Measurements from ENCODE around the gene CLDN9. TPM values are rescaled to one million over a fixed set of nuclear protein-coding genes. Genes with fewer than 3 reads are reported as not detected.

Gene CLDN9
- total RNA-seq, 1 donor from 2014 or later = 0.39 TPM

DNA sequence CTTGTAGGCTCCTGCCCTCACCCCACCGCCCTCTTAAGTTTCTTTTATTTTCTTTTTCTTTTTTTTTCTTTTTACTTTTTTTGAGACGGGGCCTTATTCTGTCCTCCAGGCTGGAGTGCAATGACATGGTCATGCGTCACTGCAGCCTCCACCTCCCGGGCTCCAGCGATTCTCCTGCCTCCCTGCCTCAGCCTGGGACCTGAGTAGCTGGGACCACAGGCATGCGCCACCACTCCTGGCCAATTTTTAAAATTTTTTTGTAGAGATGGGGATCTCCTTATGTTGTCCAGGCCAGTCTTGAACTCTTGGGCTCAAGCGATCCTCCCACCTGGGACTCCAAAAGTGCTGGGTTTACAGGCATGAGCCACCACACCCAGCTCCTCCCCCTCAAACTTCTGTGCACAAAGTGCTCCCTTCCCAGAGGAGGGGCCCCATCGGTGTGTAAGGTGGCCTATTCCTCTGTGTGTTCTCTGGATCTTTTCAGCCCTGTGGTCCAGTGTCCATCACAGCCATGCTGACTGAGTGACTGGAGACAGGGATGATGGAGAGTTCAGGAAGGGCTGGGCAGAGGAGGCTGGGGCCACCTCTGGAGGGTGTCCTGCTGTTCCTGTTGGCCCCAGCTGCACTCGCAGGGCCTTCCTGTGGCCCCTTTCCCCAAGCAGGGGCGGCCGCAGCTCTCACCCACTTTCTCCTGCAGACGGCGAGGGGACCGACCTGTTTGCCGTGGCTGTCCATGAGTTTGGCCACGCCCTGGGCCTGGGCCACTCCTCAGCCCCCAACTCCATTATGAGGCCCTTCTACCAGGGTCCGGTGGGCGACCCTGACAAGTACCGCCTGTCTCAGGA lies 43.8 kb downstream of the CLDN9 start:
- no peak for DNase-seq
- H3K36me3 Mint-ChIP-seq (ENCODE audit: unreplicated experiment) = no peaks in the 10 kb centered on the region
- H3K27me3 Mint-ChIP-seq (ENCODE audit: unreplicated experiment) = peaks cover 7% of the 10 kb centered on the region
- no peak overlapping the region for H3K4me3 Mint-ChIP-seq (ENCODE audit: unreplicated experiment)
- TF ChIP-seq, protein P1, sequence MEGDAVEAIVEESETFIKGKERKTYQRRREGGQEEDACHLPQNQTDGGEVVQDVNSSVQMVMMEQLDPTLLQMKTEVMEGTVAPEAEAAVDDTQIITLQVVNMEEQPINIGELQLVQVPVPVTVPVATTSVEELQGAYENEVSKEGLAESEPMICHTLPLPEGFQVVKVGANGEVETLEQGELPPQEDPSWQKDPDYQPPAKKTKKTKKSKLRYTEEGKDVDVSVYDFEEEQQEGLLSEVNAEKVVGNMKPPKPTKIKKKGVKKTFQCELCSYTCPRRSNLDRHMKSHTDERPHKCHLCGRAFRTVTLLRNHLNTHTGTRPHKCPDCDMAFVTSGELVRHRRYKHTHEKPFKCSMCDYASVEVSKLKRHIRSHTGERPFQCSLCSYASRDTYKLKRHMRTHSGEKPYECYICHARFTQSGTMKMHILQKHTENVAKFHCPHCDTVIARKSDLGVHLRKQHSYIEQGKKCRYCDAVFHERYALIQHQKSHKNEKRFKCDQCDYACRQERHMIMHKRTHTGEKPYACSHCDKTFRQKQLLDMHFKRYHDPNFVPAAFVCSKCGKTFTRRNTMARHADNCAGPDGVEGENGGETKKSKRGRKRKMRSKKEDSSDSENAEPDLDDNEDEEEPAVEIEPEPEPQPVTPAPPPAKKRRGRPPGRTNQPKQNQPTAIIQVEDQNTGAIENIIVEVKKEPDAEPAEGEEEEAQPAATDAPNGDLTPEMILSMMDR (IDR thresholded peaks at IDR 0.05; ENCODE audit: partially characterized antibody, unreplicated experiment) = no peak
- no peak overlapping the region for H3K27ac Mint-ChIP-seq (ENCODE audit: unreplicated experiment)
- H3K9me3 Mint-ChIP-seq (ENCODE audit: unreplicated experiment) = peaks cover 3% of the 10 kb centered on the region
- H3K4me1 Mint-ChIP-seq (ENCODE audit: low read depth, unreplicated experiment) = no peaks in the 10 kb centered on the region

DNA sequence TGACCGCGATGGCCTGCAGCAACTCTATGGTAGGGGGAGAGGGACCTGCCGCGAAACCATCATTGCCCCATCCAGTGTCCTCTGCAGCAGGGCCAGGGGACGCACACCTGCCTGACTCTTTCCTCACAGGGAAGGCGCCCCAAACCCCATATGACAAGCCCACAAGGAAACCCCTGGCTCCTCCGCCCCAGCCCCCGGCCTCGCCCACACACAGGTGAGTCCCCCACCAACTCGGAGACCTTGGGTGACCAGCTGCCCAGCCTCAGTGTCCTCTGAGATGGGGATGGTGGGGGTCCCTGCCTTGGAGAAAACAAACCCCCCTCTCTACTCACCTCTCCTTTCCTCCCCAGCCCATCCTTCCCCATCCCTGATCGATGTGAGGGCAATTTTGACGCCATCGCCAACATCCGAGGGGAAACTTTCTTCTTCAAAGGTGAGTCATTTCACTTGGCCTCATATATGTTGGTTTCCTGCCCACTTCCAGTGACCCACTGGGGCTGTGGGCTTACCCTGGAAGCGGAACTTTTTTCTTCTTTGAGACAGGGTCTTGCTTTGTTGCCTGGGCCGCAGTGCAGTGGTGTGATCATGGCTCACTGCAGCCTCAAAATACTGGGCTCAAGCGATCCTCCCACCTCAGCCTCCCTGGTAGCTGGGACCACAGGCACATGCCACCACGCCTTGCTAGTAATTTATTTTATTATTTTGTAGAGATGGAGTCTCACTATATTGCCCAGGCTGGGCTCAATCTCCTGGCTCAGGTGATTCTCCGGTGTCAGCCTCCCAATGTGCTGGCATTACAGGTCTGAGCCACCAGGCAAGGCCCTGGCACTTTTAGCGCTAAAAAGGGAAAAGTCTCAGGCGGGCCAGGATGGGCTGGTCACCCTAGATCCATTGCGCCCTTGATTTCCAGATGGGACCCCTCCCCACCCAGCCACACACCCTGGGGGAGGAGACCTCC lies 44.7 kb downstream of the CLDN9 start:
- Mint-ChIP-seq H3K27ac (ENCODE audit: unreplicated experiment) (no peak overlapping the region), H3K4me1 (ENCODE audit: low read depth, unreplicated experiment) (no peaks in the 10 kb centered on the region), H3K36me3 (ENCODE audit: unreplicated experiment) (no peaks in the 10 kb centered on the region), H3K4me3 (ENCODE audit: unreplicated experiment) (no peak overlapping the region), H3K27me3 (ENCODE audit: unreplicated experiment) (peaks cover 7% of the 10 kb centered on the region), H3K9me3 (ENCODE audit: unreplicated experiment) (peaks cover 3% of the 10 kb centered on the region)
- TF ChIP-seq, protein P1 (IDR thresholded peaks at IDR 0.05; ENCODE audit: partially characterized antibody, unreplicated experiment) = no peak
- DNase-seq = no peak

DNA sequence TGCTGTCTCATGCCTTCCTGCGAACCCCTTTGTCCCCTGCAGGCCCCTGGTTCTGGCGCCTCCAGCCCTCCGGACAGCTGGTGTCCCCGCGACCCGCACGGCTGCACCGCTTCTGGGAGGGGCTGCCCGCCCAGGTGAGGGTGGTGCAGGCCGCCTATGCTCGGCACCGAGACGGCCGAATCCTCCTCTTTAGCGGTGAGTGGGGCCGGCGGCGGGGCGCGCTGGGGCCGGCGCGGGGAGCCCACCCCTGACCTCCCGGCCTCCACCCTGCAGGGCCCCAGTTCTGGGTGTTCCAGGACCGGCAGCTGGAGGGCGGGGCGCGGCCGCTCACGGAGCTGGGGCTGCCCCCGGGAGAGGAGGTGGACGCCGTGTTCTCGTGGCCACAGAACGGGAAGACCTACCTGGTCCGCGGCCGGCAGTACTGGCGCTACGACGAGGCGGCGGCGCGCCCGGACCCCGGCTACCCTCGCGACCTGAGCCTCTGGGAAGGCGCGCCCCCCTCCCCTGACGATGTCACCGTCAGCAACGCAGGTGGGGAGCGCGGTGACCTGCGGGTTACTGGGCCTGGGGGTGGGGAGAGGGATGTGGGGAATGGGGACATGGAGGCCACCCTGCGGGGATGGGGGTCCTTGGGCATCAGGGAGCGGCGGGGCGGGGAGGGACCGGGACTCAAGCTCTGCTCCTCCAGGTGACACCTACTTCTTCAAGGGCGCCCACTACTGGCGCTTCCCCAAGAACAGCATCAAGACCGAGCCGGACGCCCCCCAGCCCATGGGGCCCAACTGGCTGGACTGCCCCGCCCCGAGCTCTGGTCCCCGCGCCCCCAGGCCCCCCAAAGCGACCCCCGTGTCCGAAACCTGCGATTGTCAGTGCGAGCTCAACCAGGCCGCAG lies 45.7 kb downstream of the CLDN9 start:
- H3K4me1 Mint-ChIP-seq (ENCODE audit: low read depth, unreplicated experiment) = no peaks in the 10 kb centered on the region
- H3K27ac Mint-ChIP-seq (ENCODE audit: unreplicated experiment) = no peak overlapping the region
- TF ChIP-seq, protein P1 (IDR thresholded peaks at IDR 0.05; ENCODE audit: partially characterized antibody, unreplicated experiment) = no peak
- peak; percentile 61 for DNase-seq
- no peaks in the 10 kb centered on the region for H3K36me3 Mint-ChIP-seq (ENCODE audit: unreplicated experiment)
- H3K27me3 Mint-ChIP-seq (ENCODE audit: unreplicated experiment) = peaks cover 7% of the 10 kb centered on the region
- peaks cover 3% of the 10 kb centered on the region for H3K9me3 Mint-ChIP-seq (ENCODE audit: unreplicated experiment)
- H3K4me3 Mint-ChIP-seq (ENCODE audit: unreplicated experiment) = peak overlapping the region; percentile 84

DNA sequence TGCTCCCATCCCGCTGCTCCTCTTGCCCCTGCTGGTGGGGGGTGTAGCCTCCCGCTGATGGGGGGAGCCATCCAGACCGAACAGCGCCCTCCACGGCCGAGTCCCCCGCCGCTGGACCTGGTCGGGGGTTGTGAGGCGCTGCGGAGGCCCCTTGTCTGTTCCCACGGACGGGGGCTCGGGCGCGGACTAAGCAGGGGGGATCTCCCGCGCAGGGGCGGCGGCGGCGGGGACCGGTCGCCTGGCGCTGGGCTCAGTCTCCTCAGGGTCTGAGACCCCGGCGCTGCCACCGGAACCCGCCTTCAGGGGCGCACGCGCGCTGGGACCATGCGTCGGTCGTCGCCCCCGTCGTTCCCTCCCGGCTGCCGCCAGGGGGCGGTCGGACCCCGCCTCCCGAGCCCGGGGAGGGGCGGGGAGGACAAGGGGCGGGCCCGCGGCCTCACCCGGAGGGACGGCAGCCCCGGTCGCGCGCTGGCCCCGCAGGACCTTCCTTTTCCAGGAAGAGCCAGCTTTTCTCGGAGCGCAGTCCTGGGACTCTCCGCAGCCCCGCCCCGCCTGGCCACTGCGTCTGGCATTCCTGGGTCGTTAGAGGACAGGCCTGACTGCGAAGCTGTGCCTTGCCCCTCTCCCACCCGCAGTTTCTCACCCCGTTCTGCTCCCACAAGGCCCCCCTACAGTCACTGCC lies 46.5 kb downstream of the CLDN9 start:
- Mint-ChIP-seq H3K27me3 (ENCODE audit: unreplicated experiment) (peaks cover 3% of the 10 kb centered on the region), H3K27ac (ENCODE audit: unreplicated experiment) (peak overlapping the region; percentile 66), H3K4me1 (ENCODE audit: low read depth, unreplicated experiment) (no peaks in the 10 kb centered on the region), H3K4me3 (ENCODE audit: unreplicated experiment) (peak overlapping the region; percentile 84), H3K9me3 (ENCODE audit: unreplicated experiment) (peaks cover 3% of the 10 kb centered on the region), H3K36me3 (ENCODE audit: unreplicated experiment) (no peaks in the 10 kb centered on the region)
- peak; percentile 92 for DNase-seq
- TF ChIP-seq, protein P1 (IDR thresholded peaks at IDR 0.05; ENCODE audit: partially characterized antibody, unreplicated experiment) = peak; percentile 96

All from glutamatergic neuron (in vitro differentiated cells).